A673 (cell line): ENCODE results near the gene MRI1. TPM values are rescaled to one million over a fixed set of nuclear protein-coding genes. Genes with fewer than 3 reads are reported as not detected.

Experiments
- BruUV-seq: library from RNA; stranded (reverse); fragments of 400-500 nt; replicated peaks from 2 replicates; lab custom pipeline; 2021; lab: Mats Ljungman, UMichigan
- CTCF ChIA-PET: fragments of 300-600 bp; sonication (Branson Sonifier 250); formaldehyde crosslinking; loops from one replicate; lab custom pipeline; 2022; ENCODE audit warnings: antibody characterized with exemption; lab: Charles Lee
- POLR2A ChIA-PET: fragments of 300-600 bp; sonication (Branson Sonifier 250); formaldehyde crosslinking; loops from one replicate; lab custom pipeline; 2022; ENCODE audit warnings: antibody characterized with exemption; ENCODE audit not compliant: low non-redundant PET; lab: Charles Lee
- DNase-seq: peaks from one replicate; pipeline ENCODE4 v3.0.0-alpha.2; 2015; ENCODE audit warnings: low spot score
- H3K27ac ChIP-seq: fragments of 200-600 bp; sonication (generic); 2 replicates; pipeline ENCODE4 v1.5.1; 2016; ENCODE audit warnings: mixed run types, low read depth, mild to moderate bottlenecking, mixed read lengths, antibody characterized with exemption, low read length; ENCODE audit not compliant: poor library complexity, severe bottlenecking
- H3K27me3 ChIP-seq: fragments of 200-600 bp; sonication (generic); replicated peaks from 2 replicates; pipeline ENCODE4 v1.6.1; 2017; ENCODE audit warnings: mixed run types, low read depth, mild to moderate bottlenecking, mixed read lengths, antibody characterized with exemption, low read length; ENCODE audit not compliant: insufficient read depth, poor library complexity
- H3K36me3 ChIP-seq: fragments of 200-600 bp; sonication (generic); 2 replicates; pipeline ENCODE4 v1.6.1; 2016; ENCODE audit warnings: mixed run types, mild to moderate bottlenecking, mixed read lengths, antibody characterized with exemption, low read length; ENCODE audit not compliant: insufficient read depth, poor library complexity, severe bottlenecking
- H3K4me1 ChIP-seq: fragments of 200-600 bp; sonication (generic); 2 replicates; pipeline ENCODE4 v1.6.1; 2017; ENCODE audit warnings: mixed run types, mild to moderate bottlenecking, mixed read lengths, antibody characterized with exemption, low read length; ENCODE audit not compliant: insufficient read depth, poor library complexity, severe bottlenecking
- H3K4me3 ChIP-seq: fragments of 200-600 bp; sonication (generic); 2 replicates; pipeline ENCODE4 v1.5.1; 2016; ENCODE audit warnings: low read depth, mixed run types, mild to moderate bottlenecking, mixed read lengths, low read length; ENCODE audit not compliant: poor library complexity, severe bottlenecking
- H3K9me3 ChIP-seq: fragments of 200-600 bp; sonication (generic); 2 replicates; pipeline ENCODE4 v1.6.1; 2016; ENCODE audit warnings: mixed run types, low read depth, mild to moderate bottlenecking, mixed read lengths, antibody characterized with exemption, low read length; ENCODE audit not compliant: poor library complexity, severe bottlenecking
- CTCF ChIP-seq: fragments of 300-800, 200-600 bp; sonication (generic); conservative IDR thresholded peaks from 2 replicates; pipeline ENCODE4 v1.5.1; 2017; ENCODE audit warnings: low read depth, mild to moderate bottlenecking, antibody characterized with exemption, low read length, moderate library complexity, mixed read lengths
- EZH2 ChIP-seq: fragments of 200-600 bp; sonication (generic); IDR thresholded peaks from 2 replicates; pipeline ENCODE4 v1.6.1; 2017; ENCODE audit warnings: borderline replicate concordance, low read depth, mild to moderate bottlenecking, mixed read lengths, antibody characterized with exemption, low read length; ENCODE audit not compliant: poor library complexity, severe bottlenecking
- intact Hi-C: fragments of 100-400 bp; cut with micrococcal nuclease; formaldehyde crosslinking; loops from one replicate; pipeline ENCODE4 v1.10.0; 2022; ENCODE audit not compliant: unreplicated experiment
- total RNA-seq: library from RNA; stranded (reverse); gene quantifications from 2 replicates; pipeline ENCODE4 v1.2.3, GENCODE V29; 2021

Gene MRI1
- total RNA-seq, 1 experiment from 2014 or later, result 63.8 TPM

- Histone ChIP-seq H3K9me3 (no peaks in the 10 kb centered on the region), H3K4me3 (no peak overlapping the region), H3K36me3 (no peaks in the 10 kb centered on the region), H3K27ac (no peak overlapping the region), H3K27me3 (no peaks in the 10 kb centered on the region), H3K4me1 (peaks cover 11% of the 10 kb centered on the region)
- BruUV-seq, result no TSS peak
- DNase-seq, result no peak
- intact Hi-C loops, result no loop called here
- ChIA-PET CTCF (interaction anchor here (1.5 kb wide), 1 partner anchor 65 kb away, joined by 4 read pairs; no protein-coding TSS in a partner anchor), POLR2A (no interaction called here)
- TF ChIP-seq EZH2 (no peak), CTCF (no peak)
These were observed 32.7 kb downstream of the MRI1 start for GRCh38 chr19:13797058-13797440.

GRCh38 chr19:13797870-13798269 lies 33.5 kb downstream of the MRI1 start:
- ChIA-PET POLR2A (interaction anchor here (0.6 kb wide), 1 partner anchor 386 kb away, joined by 6 read pairs; no protein-coding TSS in a partner anchor), CTCF (interaction anchor here (0.5 to 1.5 kb wide), 2 partner anchors 12 to 64 kb away, joined by 4 read pairs; no protein-coding TSS in a partner anchor)
- no peaks in the 10 kb centered on the region for H3K27me3 ChIP-seq
- intact Hi-C loops, result no loop called here
- H3K36me3 ChIP-seq, result no peaks in the 10 kb centered on the region
- no peak overlapping the region for H3K27ac ChIP-seq
- H3K4me3 ChIP-seq, result no peak overlapping the region
- TSS peak; percentile 30 for BruUV-seq
- no peaks in the 10 kb centered on the region for H3K9me3 ChIP-seq
- DNase-seq, result no peak
- no peak for TF ChIP-seq EZH2
- TF ChIP-seq CTCF, result no peak
- peaks cover 11% of the 10 kb centered on the region for H3K4me1 ChIP-seq

- ChIA-PET POLR2A (no interaction called here), CTCF (no interaction called here)
- Histone ChIP-seq H3K4me1 (peaks cover 7% of the 10 kb centered on the region), H3K36me3 (no peaks in the 10 kb centered on the region), H3K27ac (no peak overlapping the region), H3K4me3 (no peak overlapping the region), H3K27me3 (no peaks in the 10 kb centered on the region), H3K9me3 (no peaks in the 10 kb centered on the region)
- TF ChIP-seq CTCF (no peak), EZH2 (no peak)
- intact Hi-C loops, result no loop called here
- no peak for DNase-seq
- no TSS peak for BruUV-seq
These were observed 35.3 kb downstream of the MRI1 start for GRCh38 chr19:13799669-13800068.
